HEK293 (cell line): ENCODE measurements around the gene A2ML1.

Experiments used
- CTCF ChIA-PET: fragments of 350-600 bp; formaldehyde crosslinking; extraction: SDS; loops from one replicate; lab custom pipeline; 2021; ENCODE audit warnings: antibody characterized with exemption; lab: Yijun Ruan, JAX
- POLR2A ChIA-PET: fragments of 300-600 bp; formaldehyde crosslinking; extraction: SDS; loops from one replicate; lab custom pipeline; 2020; ENCODE audit warnings: antibody characterized with exemption, inconsistent platforms; lab: Yijun Ruan, JAX
- H3K27ac ChIP-seq: fragments of 200-500 bp; sonication (Bioruptor generic); 2 replicates; pipeline ENCODE4 v1.5.1; 2014; ENCODE audit warnings: low read depth, low read length, control low read depth, inconsistent platforms; ENCODE audit errors: extremely low read depth
- H3K36me3 ChIP-seq, 2 experiments: fragments of 200-500 bp in 1 of 2; sonication (Bioruptor generic) in 1 of 2; 1 replicate in 1 of 2; 2 replicates in 1 of 2; pipeline ENCODE4 v1.5.1; 2014 to 2017; ENCODE audit warnings: inconsistent platforms in 2 of 2, low read length in 2 of 2; ENCODE audit not compliant: control insufficient read depth in 2 of 2, insufficient read depth in 1 of 2
- H3K4me1 ChIP-seq: fragments of 200-500 bp; sonication (Bioruptor generic); 2 replicates; pipeline ENCODE4 v1.5.1; 2014; ENCODE audit warnings: mild to moderate bottlenecking, low read length, inconsistent platforms; ENCODE audit not compliant: control insufficient read depth, insufficient read depth
- H3K4me3 ChIP-seq: 2 replicates; pipeline ENCODE4 v1.5.1; 2011; ENCODE audit warnings: low read depth, mild to moderate bottlenecking, control low read depth, low read length, moderate library complexity
- H3K9me3 ChIP-seq: fragments of 200-500 bp; sonication (Bioruptor generic); 2 replicates; pipeline ENCODE4 v1.5.1; 2014; ENCODE audit warnings: low read depth, low read length, inconsistent platforms; ENCODE audit not compliant: control insufficient read depth, insufficient read depth
- BCL11B ChIP-seq: fragments of 450-650 bp; formaldehyde crosslinking; IDR thresholded peaks from 2 replicates; pipeline ENCODE4 v1.5.1; 2016; ENCODE audit warnings: low read depth, missing biosample characterization, missing genetic modification characterization
- PRDM1 ChIP-seq: fragments of 450-650 bp; formaldehyde crosslinking; IDR thresholded peaks from 2 replicates; pipeline ENCODE4; 2016; ENCODE audit warnings: missing biosample characterization, missing genetic modification characterization
- ZEB2 ChIP-seq: fragments of 450-650 bp; formaldehyde crosslinking; IDR thresholded peaks from 2 replicates; pipeline ENCODE4 v1.5.1; 2016; ENCODE audit warnings: missing biosample characterization, missing genetic modification characterization
- ZFP41 ChIP-seq: fragments of 450-650 bp; formaldehyde crosslinking; IDR thresholded peaks from 2 replicates; pipeline ENCODE4 v1.5.1; 2016; ENCODE audit warnings: missing biosample characterization, missing genetic modification characterization, borderline replicate concordance
- ZNF121 ChIP-seq: fragments of 450-650 bp; formaldehyde crosslinking; IDR thresholded peaks from 2 replicates; pipeline ENCODE4 v1.5.1; 2016; ENCODE audit warnings: missing biosample characterization, missing genetic modification characterization
- ZNF174 ChIP-seq: fragments of 450-650 bp; formaldehyde crosslinking; IDR thresholded peaks from 2 replicates; pipeline ENCODE4 v1.5.0; 2017; ENCODE audit warnings: missing biosample characterization, mild to moderate bottlenecking, missing genetic modification characterization
- ZNF23 ChIP-seq: fragments of 450-650 bp; formaldehyde crosslinking; IDR thresholded peaks from 2 replicates; pipeline ENCODE4 v1.5.1; 2016; ENCODE audit warnings: missing biosample characterization, missing genetic modification characterization, borderline replicate concordance
- ZNF335 ChIP-seq: fragments of 450-650 bp; formaldehyde crosslinking; conservative IDR thresholded peaks from 2 replicates; pipeline ENCODE4 v1.5.1; 2016; ENCODE audit warnings: missing biosample characterization, missing genetic modification characterization
- ZNF394 ChIP-seq: fragments of 450-650 bp; formaldehyde crosslinking; IDR thresholded peaks from 2 replicates; pipeline ENCODE4 v1.5.1; 2016; ENCODE audit warnings: missing biosample characterization, missing genetic modification characterization, mild to moderate bottlenecking, moderate library complexity, borderline replicate concordance
- ZNF404 ChIP-seq: fragments of 450-650 bp; formaldehyde crosslinking; IDR thresholded peaks from 2 replicates; pipeline ENCODE4 v1.5.1; 2017; ENCODE audit warnings: missing biosample characterization, missing genetic modification characterization
- ZNF416 ChIP-seq: fragments of 450-650 bp; formaldehyde crosslinking; IDR thresholded peaks from 2 replicates; pipeline ENCODE4 v1.5.1; 2016; ENCODE audit warnings: missing biosample characterization, missing genetic modification characterization
- ZNF521 ChIP-seq: fragments of 450-650 bp; formaldehyde crosslinking; IDR thresholded peaks from 2 replicates; pipeline ENCODE4 v1.5.1; 2017; ENCODE audit warnings: missing biosample characterization, mild to moderate bottlenecking, missing genetic modification characterization
- ZNF558 ChIP-seq: fragments of 450-650 bp; formaldehyde crosslinking; IDR thresholded peaks from 2 replicates; pipeline ENCODE4 v1.5.1; 2016; ENCODE audit warnings: missing biosample characterization, missing genetic modification characterization
- ZNF560 ChIP-seq: fragments of 450-650 bp; formaldehyde crosslinking; IDR thresholded peaks from 2 replicates; pipeline ENCODE4 v1.5.1; 2017; ENCODE audit warnings: missing biosample characterization, missing genetic modification characterization, borderline replicate concordance
- ZNF654 ChIP-seq: fragments of 450-650 bp; formaldehyde crosslinking; IDR thresholded peaks from 2 replicates; pipeline ENCODE4 v1.5.1; 2016; ENCODE audit warnings: low read depth, missing biosample characterization, missing genetic modification characterization
- ZNF664 ChIP-seq: fragments of 450-650 bp; formaldehyde crosslinking; IDR thresholded peaks from 2 replicates; pipeline ENCODE4 v1.5.1; 2016; ENCODE audit warnings: missing biosample characterization, missing genetic modification characterization
- ZNF830 ChIP-seq: fragments of 450-650 bp; IDR thresholded peaks from 2 replicates; pipeline ENCODE4 v1.5.0; 2018; ENCODE audit warnings: missing biosample characterization, missing genetic modification characterization, low read depth, mild to moderate bottlenecking, moderate library complexity
- TF ChIP-seq, protein P1 (sequence below): fragments of 450-650 bp; formaldehyde crosslinking; IDR thresholded peaks from 2 replicates; pipeline ENCODE4 v1.5.1; 2017; ENCODE audit warnings: missing biosample characterization, missing genetic modification characterization
- TF ChIP-seq, protein P2 (sequence below): fragments of 450-650 bp; formaldehyde crosslinking; IDR thresholded peaks from 2 replicates; pipeline ENCODE4 v1.5.1; 2016; ENCODE audit warnings: missing biosample characterization, missing genetic modification characterization, borderline replicate concordance

Gene A2ML1

DNA sequence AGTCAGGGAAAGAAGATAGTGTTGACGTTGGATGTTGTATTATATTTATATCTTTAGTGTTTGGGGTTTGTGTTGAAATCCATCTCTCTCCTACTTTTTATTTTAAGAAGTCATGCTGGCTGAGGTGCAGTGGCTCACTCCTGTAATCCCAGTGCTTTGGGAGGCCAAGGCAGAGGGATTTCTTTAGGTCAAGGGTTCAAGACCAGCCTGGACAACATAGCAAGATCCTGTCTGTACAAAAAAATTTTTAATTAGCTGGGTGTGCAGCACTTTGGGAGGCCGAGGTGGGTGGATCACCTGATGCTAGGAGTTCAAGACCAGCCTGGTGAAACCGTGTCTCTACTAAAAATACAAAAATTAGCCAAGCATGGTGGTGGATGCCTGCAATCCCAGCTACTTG, 23.9 kb downstream of the A2ML1 start:
- TF ChIP-seq ZEB2 (tag by site-specific recombination) (no peak), ZNF558 (tag by site-specific recombination) (no peak), ZNF394 (no peak), ZNF121 (peak; percentile 54; the same call in 1 of the 2 replicates)
- TF ChIP-seq, all 188 proteins: peak for 1
- Histone ChIP-seq H3K4me1 (no peaks in the 10 kb centered on the region), H3K36me3 (no peaks in the 10 kb centered on the region), H3K4me3 (no peak overlapping the region), H3K9me3 (no peaks in the 10 kb centered on the region), H3K27ac (no peak overlapping the region)
- CTCF ChIA-PET, result interaction anchor here (0.7 to 2.8 kb wide), 2 partner anchors 15 to 21 kb away, joined by 3 to 12 read pairs; no protein-coding TSS in a partner anchor
- POLR2A ChIA-PET, result no interaction called here

DNA sequence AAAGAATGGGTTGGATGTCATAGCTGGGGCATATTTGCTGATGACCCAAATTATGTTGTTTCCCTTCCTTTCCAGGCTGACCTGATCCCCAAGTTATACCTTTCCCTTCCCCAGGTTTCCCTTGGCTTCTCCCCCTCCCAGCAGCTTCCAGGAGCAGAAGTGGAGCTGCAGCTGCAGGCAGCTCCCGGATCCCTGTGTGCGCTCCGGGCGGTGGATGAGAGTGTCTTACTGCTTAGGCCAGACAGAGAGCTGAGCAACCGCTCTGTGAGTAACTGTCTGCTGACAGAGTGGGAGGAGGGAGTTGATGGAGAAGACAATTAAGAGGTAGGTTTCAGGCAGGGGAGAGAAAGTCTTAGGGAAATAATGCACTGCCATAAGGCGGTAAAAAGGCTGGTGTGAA, 25.0 kb downstream of the A2ML1 start:
- ChIA-PET POLR2A (interaction anchor here (0.6 kb wide), 1 partner anchor 152 kb away, joined by 5 read pairs; no protein-coding TSS in a partner anchor), CTCF (interaction anchor here (1.3 kb wide), 1 partner anchor 24 kb away, joined by 3 read pairs; no protein-coding TSS in a partner anchor)
- H3K4me3 ChIP-seq, result no peak overlapping the region
- no peaks in the 10 kb centered on the region for H3K4me1 ChIP-seq
- no peaks in the 10 kb centered on the region for H3K9me3 ChIP-seq
- TF ChIP-seq, protein P1, sequence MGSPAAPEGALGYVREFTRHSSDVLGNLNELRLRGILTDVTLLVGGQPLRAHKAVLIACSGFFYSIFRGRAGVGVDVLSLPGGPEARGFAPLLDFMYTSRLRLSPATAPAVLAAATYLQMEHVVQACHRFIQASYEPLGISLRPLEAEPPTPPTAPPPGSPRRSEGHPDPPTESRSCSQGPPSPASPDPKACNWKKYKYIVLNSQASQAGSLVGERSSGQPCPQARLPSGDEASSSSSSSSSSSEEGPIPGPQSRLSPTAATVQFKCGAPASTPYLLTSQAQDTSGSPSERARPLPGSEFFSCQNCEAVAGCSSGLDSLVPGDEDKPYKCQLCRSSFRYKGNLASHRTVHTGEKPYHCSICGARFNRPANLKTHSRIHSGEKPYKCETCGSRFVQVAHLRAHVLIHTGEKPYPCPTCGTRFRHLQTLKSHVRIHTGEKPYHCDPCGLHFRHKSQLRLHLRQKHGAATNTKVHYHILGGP (tag by site-specific recombination), result no peak
- peak; percentile 7; the same call in 1 of the 2 replicates for TF ChIP-seq PRDM1
- no peaks in the 10 kb centered on the region for H3K36me3 ChIP-seq
- no peak overlapping the region for H3K27ac ChIP-seq

DNA sequence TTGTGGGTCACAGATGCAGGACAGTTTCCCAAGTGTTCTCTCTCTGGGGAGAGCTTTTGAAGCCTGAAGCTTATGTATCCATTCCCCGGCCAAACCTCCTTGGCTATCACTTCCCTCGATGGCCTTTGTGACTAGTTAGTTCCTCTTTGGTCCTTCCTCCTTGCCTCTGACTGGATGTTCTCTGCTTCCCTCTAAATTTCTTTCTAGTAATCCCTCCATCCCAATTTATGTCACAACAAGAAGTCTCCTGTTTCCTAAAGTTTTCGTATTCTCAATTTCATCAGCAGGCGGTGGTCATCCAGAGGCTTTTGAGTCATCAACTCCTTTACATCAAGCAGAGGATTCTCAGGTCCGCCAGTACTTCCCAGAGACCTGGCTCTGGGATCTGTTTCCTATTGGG, 27.5 kb downstream of the A2ML1 start:
- no peaks in the 10 kb centered on the region for H3K9me3 ChIP-seq
- H3K4me1 ChIP-seq, result no peaks in the 10 kb centered on the region
- H3K4me3 ChIP-seq, result no peak overlapping the region
- ChIA-PET POLR2A (no interaction called here), CTCF (no interaction called here)
- TF ChIP-seq ZNF664 (tag by site-specific recombination) (no peak), ZFP41 (no peak), ZNF335 (tag by site-specific recombination) (no peak)
- H3K36me3 ChIP-seq, result no peaks in the 10 kb centered on the region
- no peak overlapping the region for H3K27ac ChIP-seq

DNA sequence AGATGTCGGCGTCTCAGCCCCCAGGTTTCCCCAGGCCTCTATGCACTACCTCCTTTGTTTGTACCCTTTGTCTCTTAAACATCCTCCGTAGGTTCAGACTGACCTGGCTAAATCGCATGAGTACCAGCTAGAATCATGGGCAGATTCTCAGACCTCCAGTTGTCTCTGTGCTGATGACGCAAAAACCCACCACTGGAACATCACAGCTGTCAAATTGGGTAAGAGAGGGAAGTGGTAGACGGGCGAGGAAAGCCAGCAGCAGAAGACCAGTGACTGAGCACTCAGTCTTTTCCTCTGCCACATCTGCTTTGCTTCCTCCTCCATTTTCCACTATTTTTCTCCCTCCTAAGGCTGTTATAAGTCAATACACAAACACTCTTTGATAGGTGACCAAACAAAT, 29.7 kb downstream of the A2ML1 start:
- Histone ChIP-seq H3K4me1 (no peaks in the 10 kb centered on the region), H3K9me3 (no peaks in the 10 kb centered on the region), H3K36me3 (no peaks in the 10 kb centered on the region), H3K27ac (no peak overlapping the region), H3K4me3 (no peak overlapping the region)
- POLR2A ChIA-PET, result no interaction called here
- TF ChIP-seq ZNF830, result no peak
- TF ChIP-seq BCL11B (tag by site-specific recombination), result no peak
- no peak for TF ChIP-seq ZNF404 (tag by site-specific recombination)
- CTCF ChIA-PET, result interaction anchor here (2.2 kb wide), 1 partner anchor 8 kb away, joined by 8 read pairs; no protein-coding TSS in a partner anchor

DNA sequence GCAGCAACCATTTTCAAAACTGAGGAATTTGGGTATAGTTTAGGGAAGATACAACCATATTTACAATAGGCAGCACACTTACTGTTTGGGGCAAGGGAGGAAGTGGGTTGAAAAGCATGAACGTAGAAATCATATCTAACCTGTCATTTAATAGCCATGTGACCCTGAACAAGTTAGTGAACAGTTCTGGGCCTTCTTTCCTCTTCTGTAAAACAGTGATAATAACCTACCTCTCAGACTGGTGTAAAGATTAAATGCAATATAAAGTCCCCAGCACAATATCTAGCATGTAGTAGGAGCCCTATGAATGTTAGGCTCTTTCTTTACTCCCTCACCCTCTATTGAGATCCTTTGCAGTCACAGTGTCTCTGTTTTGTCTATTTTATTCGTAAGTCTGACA, 33.5 kb downstream of the A2ML1 start:
- ChIA-PET CTCF (no interaction called here), POLR2A (no interaction called here)
- Histone ChIP-seq H3K36me3 (no peaks in the 10 kb centered on the region), H3K4me3 (no peak overlapping the region), H3K4me1 (peaks cover 3% of the 10 kb centered on the region; the same call in 1 of the 2 replicates), H3K9me3 (no peaks in the 10 kb centered on the region), H3K27ac (no peak overlapping the region)
- TF ChIP-seq ZNF521 (tag by site-specific recombination), result no peak
- TF ChIP-seq ZNF174 (tag by site-specific recombination), result no peak
- TF ChIP-seq, protein P2, sequence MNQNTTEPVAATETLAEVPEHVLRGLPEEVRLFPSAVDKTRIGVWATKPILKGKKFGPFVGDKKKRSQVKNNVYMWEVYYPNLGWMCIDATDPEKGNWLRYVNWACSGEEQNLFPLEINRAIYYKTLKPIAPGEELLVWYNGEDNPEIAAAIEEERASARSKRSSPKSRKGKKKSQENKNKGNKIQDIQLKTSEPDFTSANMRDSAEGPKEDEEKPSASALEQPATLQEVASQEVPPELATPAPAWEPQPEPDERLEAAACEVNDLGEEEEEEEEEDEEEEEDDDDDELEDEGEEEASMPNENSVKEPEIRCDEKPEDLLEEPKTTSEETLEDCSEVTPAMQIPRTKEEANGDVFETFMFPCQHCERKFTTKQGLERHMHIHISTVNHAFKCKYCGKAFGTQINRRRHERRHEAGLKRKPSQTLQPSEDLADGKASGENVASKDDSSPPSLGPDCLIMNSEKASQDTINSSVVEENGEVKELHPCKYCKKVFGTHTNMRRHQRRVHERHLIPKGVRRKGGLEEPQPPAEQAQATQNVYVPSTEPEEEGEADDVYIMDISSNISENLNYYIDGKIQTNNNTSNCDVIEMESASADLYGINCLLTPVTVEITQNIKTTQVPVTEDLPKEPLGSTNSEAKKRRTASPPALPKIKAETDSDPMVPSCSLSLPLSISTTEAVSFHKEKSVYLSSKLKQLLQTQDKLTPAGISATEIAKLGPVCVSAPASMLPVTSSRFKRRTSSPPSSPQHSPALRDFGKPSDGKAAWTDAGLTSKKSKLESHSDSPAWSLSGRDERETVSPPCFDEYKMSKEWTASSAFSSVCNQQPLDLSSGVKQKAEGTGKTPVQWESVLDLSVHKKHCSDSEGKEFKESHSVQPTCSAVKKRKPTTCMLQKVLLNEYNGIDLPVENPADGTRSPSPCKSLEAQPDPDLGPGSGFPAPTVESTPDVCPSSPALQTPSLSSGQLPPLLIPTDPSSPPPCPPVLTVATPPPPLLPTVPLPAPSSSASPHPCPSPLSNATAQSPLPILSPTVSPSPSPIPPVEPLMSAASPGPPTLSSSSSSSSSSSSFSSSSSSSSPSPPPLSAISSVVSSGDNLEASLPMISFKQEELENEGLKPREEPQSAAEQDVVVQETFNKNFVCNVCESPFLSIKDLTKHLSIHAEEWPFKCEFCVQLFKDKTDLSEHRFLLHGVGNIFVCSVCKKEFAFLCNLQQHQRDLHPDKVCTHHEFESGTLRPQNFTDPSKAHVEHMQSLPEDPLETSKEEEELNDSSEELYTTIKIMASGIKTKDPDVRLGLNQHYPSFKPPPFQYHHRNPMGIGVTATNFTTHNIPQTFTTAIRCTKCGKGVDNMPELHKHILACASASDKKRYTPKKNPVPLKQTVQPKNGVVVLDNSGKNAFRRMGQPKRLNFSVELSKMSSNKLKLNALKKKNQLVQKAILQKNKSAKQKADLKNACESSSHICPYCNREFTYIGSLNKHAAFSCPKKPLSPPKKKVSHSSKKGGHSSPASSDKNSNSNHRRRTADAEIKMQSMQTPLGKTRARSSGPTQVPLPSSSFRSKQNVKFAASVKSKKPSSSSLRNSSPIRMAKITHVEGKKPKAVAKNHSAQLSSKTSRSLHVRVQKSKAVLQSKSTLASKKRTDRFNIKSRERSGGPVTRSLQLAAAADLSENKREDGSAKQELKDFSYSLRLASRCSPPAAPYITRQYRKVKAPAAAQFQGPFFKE (tag by site-specific recombination), result no peak
- TF ChIP-seq ZNF560 (tag by site-specific recombination), result no peak
- no peak for TF ChIP-seq ZNF23
- TF ChIP-seq ZNF416 (tag by site-specific recombination), result no peak
- TF ChIP-seq ZNF654, result no peak
